ENCODE measurements around the gene DLX4. TPM values are rescaled to one million over a fixed set of nuclear protein-coding genes. Genes with fewer than 3 reads are reported as not detected.

Gene DLX4
- polyA plus RNA-seq, 3 donors: 0.76 to 0.89 (median 0.85) TPM

- no peak for DNase-seq (ENCODE audit: extremely low read depth in 1 of 11, low read depth in 9 of 11, low spot score in 4 of 11)
Measured at GRCh38 chr17:49964769-49965523, 4.0 kb upstream of the DLX4 start.

GRCh38 chr17:49965524-49965909 lies 3.5 kb upstream of the DLX4 start:
- DNase-seq (ENCODE audit: extremely low read depth in 1 of 11, low read depth in 9 of 11, low spot score in 4 of 11): no peak

- no peak for DNase-seq (ENCODE audit: extremely low read depth in 1 of 11, low read depth in 9 of 11, low spot score in 4 of 11)
Measured at GRCh38 chr17:49966767-49967166, 2.2 kb upstream of the DLX4 start.

- DNase-seq (ENCODE audit: extremely low read depth in 1 of 11, low read depth in 9 of 11, low spot score in 4 of 11): no peak
Measured at GRCh38 chr17:49967205-49967604, 1.8 kb upstream of the DLX4 start.

- DNase-seq (ENCODE audit: extremely low read depth in 1 of 11, low read depth in 9 of 11, low spot score in 4 of 11): no peak
Measured at GRCh38 chr17:49967621-49968404, 1.2 kb upstream of the DLX4 start.

GRCh38 chr17:49968405-49969133 lies 421 bp upstream of the DLX4 start:
- peak in 1 of 11 donors; percentile 44 for DNase-seq (ENCODE audit: extremely low read depth in 1 of 11, low read depth in 9 of 11, low spot score in 4 of 11)

- DNase-seq (ENCODE audit: extremely low read depth in 1 of 11, low read depth in 9 of 11, low spot score in 4 of 11): no peak
Measured at GRCh38 chr17:49969795-49970389, 902 bp downstream of the DLX4 start.

- no peak for DNase-seq (ENCODE audit: extremely low read depth in 1 of 11, low read depth in 9 of 11, low spot score in 4 of 11)
Measured at GRCh38 chr17:49970498-49970897, 1.5 kb downstream of the DLX4 start.

GRCh38 chr17:49971199-49971847 lies 2.3 kb downstream of the DLX4 start:
- no peak for DNase-seq (ENCODE audit: extremely low read depth in 1 of 11, low read depth in 9 of 11, low spot score in 4 of 11)

GRCh38 chr17:49971848-49972485 lies 3.0 kb downstream of the DLX4 start:
- no peak for DNase-seq (ENCODE audit: extremely low read depth in 1 of 11, low read depth in 9 of 11, low spot score in 4 of 11)

GRCh38 chr17:49972486-49973270 lies 3.7 kb downstream of the DLX4 start:
- DNase-seq (ENCODE audit: extremely low read depth in 1 of 11, low read depth in 9 of 11, low spot score in 4 of 11): no peak

GRCh38 chr17:49973271-49973615 lies 4.3 kb downstream of the DLX4 start:
- no peak for DNase-seq (ENCODE audit: extremely low read depth in 1 of 11, low read depth in 9 of 11, low spot score in 4 of 11)

GRCh38 chr17:49975531-49975930 lies 6.5 kb downstream of the DLX4 start:
- DNase-seq (ENCODE audit: extremely low read depth in 1 of 11, low read depth in 9 of 11, low spot score in 4 of 11): no peak

- DNase-seq (ENCODE audit: extremely low read depth in 1 of 11, low read depth in 9 of 11, low spot score in 4 of 11): no peak
Measured at GRCh38 chr17:49976163-49976827, 7.3 kb downstream of the DLX4 start.

GRCh38 chr17:49976828-49977202 lies 7.8 kb downstream of the DLX4 start:
- DNase-seq (ENCODE audit: extremely low read depth in 1 of 11, low read depth in 9 of 11, low spot score in 4 of 11): no peak

- DNase-seq (ENCODE audit: extremely low read depth in 1 of 11, low read depth in 9 of 11, low spot score in 4 of 11): no peak
Measured at GRCh38 chr17:49977463-49978389, 8.7 kb downstream of the DLX4 start.
